ENCODE data around the gene MICU2. TPM values are rescaled to one million over a fixed set of nuclear protein-coding genes. Genes with fewer than 3 reads are reported as not detected.

Gene MICU2
- total and polyA plus RNA-seq, 4 experiments from 2014 or later: 39.8 to 56.6 (median 48.1) TPM

- CTCF ChIA-PET (ENCODE audit: partially characterized antibody): interaction anchor here (0.6 to 2.0 kb wide), 3 partner anchors 10 to 1421 kb away, joined by 3 to 8 read pairs (median 3); no protein-coding TSS in a partner anchor
- Mint-ChIP-seq H3K27me3 (peaks cover 0 to under 1% of the 10 kb centered on the region in 2 donors), H3K4me1 (peaks cover 0 to 3% (median 0%) of the 10 kb centered on the region in 4 donors), H3K4me3 (no peak overlapping the region), H3K36me3 (no peaks in the 10 kb centered on the region), H3K27ac (peak overlapping the region in 1 of 7 donors; percentile 63), H3K9me3 (peaks cover 0 to 5% (median 1%) of the 10 kb centered on the region in 8 donors)
- POLR2A ChIA-PET (ENCODE audit: partially characterized antibody): interaction anchor here (1.6 kb wide), 1 partner anchor 20 kb away, joined by 3 read pairs; no protein-coding TSS in a partner anchor
- H3K9me3 ChIP-seq (ENCODE audit: control insufficient read depth in 1 of 2, low read length in 2 of 2): no peaks in the 10 kb centered on the region
- no peak overlapping the region for H3K4me3 ChIP-seq (ENCODE audit: low read length in 2 of 2)
- no peaks in the 10 kb centered on the region for H3K4me1 ChIP-seq (ENCODE audit: insufficient read depth, low read length)
- H3K36me3 ChIP-seq (ENCODE audit: insufficient read depth, low read length): no peaks in the 10 kb centered on the region
- intact Hi-C loops (cut with micrococcal nuclease): no loop called here
- H3K27me3 ChIP-seq (ENCODE audit: insufficient read depth, low read length): no peaks in the 10 kb centered on the region
- H3K27ac ChIP-seq (ENCODE audit: low read depth, low read length): no peak overlapping the region
- no peak for DNase-seq
These were observed 138.2 kb downstream of the MICU2 start for GRCh38 chr13:21465710-21466160.

GRCh38 chr13:21463424-21463823, 140.5 kb downstream of the MICU2 start:
- H3K36me3 Mint-ChIP-seq: peaks cover 0 to 2% of the 10 kb centered on the region in 2 donors
- DNase-seq: no peak
- POLR2A ChIA-PET (ENCODE audit: partially characterized antibody): no interaction called here
- H3K4me3 Mint-ChIP-seq: no peak overlapping the region
- peaks cover 0 to 4% (median 0%) of the 10 kb centered on the region in 8 donors for H3K9me3 Mint-ChIP-seq
- Histone ChIP-seq H3K4me3 (ENCODE audit: low read length in 2 of 2) (no peak overlapping the region), H3K4me1 (ENCODE audit: insufficient read depth, low read length) (peaks cover 7% of the 10 kb centered on the region), H3K36me3 (ENCODE audit: insufficient read depth, low read length) (no peaks in the 10 kb centered on the region), H3K27me3 (ENCODE audit: insufficient read depth, low read length) (no peaks in the 10 kb centered on the region), H3K9me3 (ENCODE audit: control insufficient read depth in 1 of 2, low read length in 2 of 2) (no peaks in the 10 kb centered on the region), H3K27ac (ENCODE audit: low read depth, low read length) (no peak overlapping the region)
- no peaks in the 10 kb centered on the region for H3K27me3 Mint-ChIP-seq
- CTCF ChIA-PET (ENCODE audit: partially characterized antibody): interaction anchor here (1.8 to 7.9 kb wide), 2 partner anchors 12 to 166 kb away, joined by 9 to 72 read pairs; no protein-coding TSS in a partner anchor
- H3K27ac Mint-ChIP-seq: no peak overlapping the region
- intact Hi-C loops (cut with micrococcal nuclease): no loop called here
- peaks cover 2 to 19% (median 8%) of the 10 kb centered on the region in 4 donors for H3K4me1 Mint-ChIP-seq

GRCh38 chr13:21461131-21461530, 142.8 kb downstream of the MICU2 start:
- peaks cover 18 to 41% (median 25%) of the 10 kb centered on the region in 4 donors for H3K4me1 Mint-ChIP-seq
- ChIA-PET POLR2A (ENCODE audit: partially characterized antibody) (no interaction called here), CTCF (ENCODE audit: partially characterized antibody) (interaction anchor here (1.0 to 7.9 kb wide), 2 partner anchors 15 to 164 kb away, joined by 4 to 72 read pairs; no protein-coding TSS in a partner anchor)
- intact Hi-C loops (cut with micrococcal nuclease): no loop called here
- no peak overlapping the region for H3K4me3 ChIP-seq (ENCODE audit: low read length in 2 of 2)
- no peaks in the 10 kb centered on the region for H3K27me3 ChIP-seq (ENCODE audit: insufficient read depth, low read length)
- no peaks in the 10 kb centered on the region for H3K9me3 ChIP-seq (ENCODE audit: control insufficient read depth in 1 of 2, low read length in 2 of 2)
- H3K36me3 Mint-ChIP-seq: peaks cover 0 to 6% of the 10 kb centered on the region in 2 donors
- H3K27ac ChIP-seq (ENCODE audit: low read depth, low read length): no peak overlapping the region
- peak overlapping the region in 2 of 7 donors; percentile 52 to 84 for H3K27ac Mint-ChIP-seq
- no peaks in the 10 kb centered on the region for H3K27me3 Mint-ChIP-seq
- DNase-seq: no peak
- H3K4me1 ChIP-seq (ENCODE audit: insufficient read depth, low read length): peaks cover 28% of the 10 kb centered on the region
- H3K36me3 ChIP-seq (ENCODE audit: insufficient read depth, low read length): no peaks in the 10 kb centered on the region
- peak overlapping the region in 6 of 8 donors; percentile 25 to 94 (median 66) for H3K4me3 Mint-ChIP-seq
- H3K9me3 Mint-ChIP-seq: peaks cover 0 to 2% (median 0%) of the 10 kb centered on the region in 8 donors

- CTCF ChIA-PET (ENCODE audit: partially characterized antibody): interaction anchor here (0.6 to 7.9 kb wide), 7 partner anchors 17 to 283 kb away, joined by 3 to 72 read pairs (median 3); partner anchors contain the start of genes MICU2 and SKA3
- Mint-ChIP-seq H3K4me1 (peaks cover 30 to 56% (median 42%) of the 10 kb centered on the region in 4 donors), H3K36me3 (peaks cover 10 to 11% of the 10 kb centered on the region in 2 donors), H3K4me3 (peak within 1 kb of the TSS; percentile 92 to 95 (median 94)), H3K27me3 (no peaks in the 10 kb centered on the region), H3K27ac (peak within 1 kb of the TSS; percentile 84 to 97 (median 94)), H3K9me3 (peaks cover 0 to 3% (median 0%) of the 10 kb centered on the region in 8 donors)
- peak within 1 kb of the TSS; percentile 86 for H3K27ac ChIP-seq (ENCODE audit: low read depth, low read length)
- POLR2A ChIA-PET (ENCODE audit: partially characterized antibody): interaction anchor here (0.8 to 2.9 kb wide), 12 partner anchors 9 to 983 kb away, joined by 3 to 24 read pairs (median 6); partner anchors contain the start of genes MICU2, MRPL57 and SKA3
- peaks cover 39% of the 10 kb centered on the region for H3K4me1 ChIP-seq (ENCODE audit: insufficient read depth, low read length)
- no peaks in the 10 kb centered on the region for H3K9me3 ChIP-seq (ENCODE audit: control insufficient read depth in 1 of 2, low read length in 2 of 2)
- intact Hi-C loops (cut with micrococcal nuclease): loop anchor here (1.0 to 5.0 kb wide), 9 partner anchors 18 to 1918 kb away; partner anchors contain the start of genes EEF1AKMT1, FGF9, MRPL57 and SKA3
- peak within 1 kb of the TSS; percentile 34 to 72 for H3K4me3 ChIP-seq (ENCODE audit: low read length in 2 of 2)
- H3K27me3 ChIP-seq (ENCODE audit: insufficient read depth, low read length): no peaks in the 10 kb centered on the region
- DNase-seq: peak; percentile 82 to 93 (median 86)
- no peaks in the 10 kb centered on the region for H3K36me3 ChIP-seq (ENCODE audit: insufficient read depth, low read length)
These were observed 144.9 kb downstream of the MICU2 start, which contains the start of gene ZDHHC20 for GRCh38 chr13:21458813-21459701. ZDHHC20 (minus strand) TSS chr13:21459303; CDS start chr13:21459171, 132 bp downstream.

GRCh38 chr13:21458451-21458812, 145.5 kb downstream of the MICU2 start:
- Mint-ChIP-seq H3K4me3 (peak overlapping the region; percentile 92 to 95 (median 94)), H3K27me3 (no peaks in the 10 kb centered on the region), H3K36me3 (peaks cover 11% of the 10 kb centered on the region in 2 donors), H3K4me1 (peaks cover 30 to 58% (median 43%) of the 10 kb centered on the region in 4 donors), H3K27ac (peak overlapping the region; percentile 84 to 95 (median 93)), H3K9me3 (peaks cover 0 to 3% (median 0%) of the 10 kb centered on the region in 8 donors)
- H3K27ac ChIP-seq (ENCODE audit: low read depth, low read length): peak overlapping the region; percentile 86
- H3K27me3 ChIP-seq (ENCODE audit: insufficient read depth, low read length): no peaks in the 10 kb centered on the region
- H3K9me3 ChIP-seq (ENCODE audit: control insufficient read depth in 1 of 2, low read length in 2 of 2): no peaks in the 10 kb centered on the region
- ChIA-PET POLR2A (ENCODE audit: partially characterized antibody) (interaction anchor here (1.0 to 2.9 kb wide), 12 partner anchors 9 to 982 kb away, joined by 4 to 24 read pairs (median 6); partner anchors contain the start of genes MICU2, MRPL57 and SKA3), CTCF (ENCODE audit: partially characterized antibody) (interaction anchor here (0.7 to 7.9 kb wide), 4 partner anchors 17 to 114 kb away, joined by 3 to 72 read pairs (median 4); no protein-coding TSS in a partner anchor)
- intact Hi-C loops (cut with micrococcal nuclease): loop anchor here (2.0 to 5.0 kb wide), 8 partner anchors 18 to 1919 kb away; partner anchors contain the start of genes EEF1AKMT1, FGF9, MRPL57 and SKA3
- peak overlapping the region; percentile 34 to 72 for H3K4me3 ChIP-seq (ENCODE audit: low read length in 2 of 2)
- peak; percentile 39 to 63 (median 43) for DNase-seq
- peaks cover 46% of the 10 kb centered on the region for H3K4me1 ChIP-seq (ENCODE audit: insufficient read depth, low read length)
- H3K36me3 ChIP-seq (ENCODE audit: insufficient read depth, low read length): no peaks in the 10 kb centered on the region

GRCh38 chr13:21453387-21454081, 150.4 kb downstream of the MICU2 start:
- H3K9me3 ChIP-seq (ENCODE audit: control insufficient read depth in 1 of 2, low read length in 2 of 2): no peaks in the 10 kb centered on the region
- Mint-ChIP-seq H3K36me3 (peaks cover 16% of the 10 kb centered on the region in 2 donors), H3K4me3 (peak overlapping the region in 4 of 8 donors; percentile 6 to 56 (median 8)), H3K4me1 (peaks cover 50 to 74% (median 60%) of the 10 kb centered on the region in 4 donors), H3K9me3 (peaks cover 0 to 5% (median 0%) of the 10 kb centered on the region in 8 donors), H3K27me3 (no peaks in the 10 kb centered on the region), H3K27ac (no peak overlapping the region)
- ChIA-PET CTCF (ENCODE audit: partially characterized antibody) (no interaction called here), POLR2A (ENCODE audit: partially characterized antibody) (no interaction called here)
- intact Hi-C loops (cut with micrococcal nuclease): no loop called here
- no peak overlapping the region for H3K27ac ChIP-seq (ENCODE audit: low read depth, low read length)
- H3K27me3 ChIP-seq (ENCODE audit: insufficient read depth, low read length): no peaks in the 10 kb centered on the region
- H3K36me3 ChIP-seq (ENCODE audit: insufficient read depth, low read length): no peaks in the 10 kb centered on the region
- peaks cover 58% of the 10 kb centered on the region for H3K4me1 ChIP-seq (ENCODE audit: insufficient read depth, low read length)
- no peak overlapping the region for H3K4me3 ChIP-seq (ENCODE audit: low read length in 2 of 2)
- DNase-seq: no peak
